GM12878 (cell line): Measurements from ENCODE around the gene ARRDC1. TPM values are rescaled to one million over a fixed set of nuclear protein-coding genes. Genes with fewer than 3 reads are reported as not detected.

Source experiments
- IKZF1 ChIP-seq: fragments of 450-650 bp; conservative IDR thresholded peaks from 2 replicates; pipeline ENCODE4 v1.6.1; 2017; ENCODE audit warnings: antibody characterized with exemption, mild to moderate bottlenecking
- IKZF2 ChIP-seq, 2 experiments: fragments of 450-650 bp; IDR thresholded peaks; 2 replicates each; pipeline ENCODE4 v1.6.1; 2017; ENCODE audit warnings: mild to moderate bottlenecking in 2 of 2, moderate library complexity in 2 of 2
- JUND ChIP-seq: IDR thresholded peaks from 2 replicates; pipeline ENCODE4 v1.6.1; 2012; ENCODE audit warnings: low read depth, mild to moderate bottlenecking, low read length, improper control_type of control experiment, moderate library complexity
- NBN ChIP-seq: fragments of 450-650 bp; IDR thresholded peaks from 2 replicates; pipeline ENCODE4 v1.6.1; 2016
- NRF1 ChIP-seq: conservative IDR thresholded peaks from 2 replicates; pipeline ENCODE4 v1.6.1; 2011; ENCODE audit warnings: mild to moderate bottlenecking, low read depth, low read length, improper control_type of control experiment
- POU2F2 ChIP-seq: IDR thresholded peaks from 3 replicates; pipeline ENCODE4 v1.6.1; 2011; ENCODE audit warnings: low read depth, mild to moderate bottlenecking, low read length, borderline replicate concordance
- RB1 ChIP-seq: fragments of 450-650 bp; formaldehyde crosslinking; IDR thresholded peaks from 2 replicates; pipeline ENCODE4 v1.6.1; 2017; ENCODE audit warnings: mild to moderate bottlenecking, borderline replicate concordance
- TAF1 ChIP-seq: IDR thresholded peaks from 2 replicates; pipeline ENCODE4 v1.6.1; 2011; ENCODE audit warnings: mild to moderate bottlenecking, low read depth, low read length, borderline replicate concordance
- ZBED1 ChIP-seq: IDR thresholded peaks from 2 replicates; pipeline ENCODE4 v1.6.1; 2016; ENCODE audit warnings: borderline replicate concordance
- polyA plus RNA-seq, 11 experiments: library from polyadenylated mRNA; depleted of rRNA in 4 of 11; unstranded in 6 of 11; stranded (reverse) in 5 of 11; fragments of >200 nt; fragmentation: Nextera tagmentation in 4 of 11; fragmentation: Illumina TruSeq in 1 of 11; extraction: Ambion mirVana in 4 of 11; extraction: Trizol in 1 of 11; gene quantifications; 1 replicate in 1 of 11; 2 replicates in 10 of 11; pipeline versions ENCODE4 v1.2.1 to v1.2.3, GENCODE V29; 2011 to 2016; ENCODE audit warnings: inconsistent platforms in 2 of 11, missing spikeins in 2 of 11, low read depth in 1 of 11
- total RNA-seq, 4 experiments: library from RNA; depleted of rRNA in 3 of 4; stranded (reverse); fragments of >200 nt in 3 of 4; fragmentation: Illumina TruSeq in 1 of 4; extraction: Trizol in 1 of 4; gene quantifications; 2 replicates each; pipeline versions ENCODE4 v1.2.1 to v1.2.3, GENCODE V29; 2013 to 2021
- TF ChIP-seq, protein P1 (sequence below): fragments of 450-650 bp; conservative IDR thresholded peaks from 2 replicates; pipeline ENCODE4 v1.6.1; 2017; ENCODE audit warnings: mild to moderate bottlenecking, moderate library complexity
- TF ChIP-seq, protein P2 (sequence below): IDR thresholded peaks from 2 replicates; pipeline ENCODE4 v1.6.1; 2011; ENCODE audit warnings: borderline replicate concordance, low read depth, mild to moderate bottlenecking, moderate library complexity, mixed read lengths, low read length; ENCODE audit not compliant: insufficient read depth; ENCODE audit errors: extremely low read length
- TF ChIP-seq, protein P3 (sequence below): IDR thresholded peaks from 2 replicates; pipeline ENCODE4 v1.6.1; 2011; ENCODE audit warnings: low read depth, low read length, improper control_type of control experiment, borderline replicate concordance
- TF ChIP-seq, protein P4 (sequence below): fragments of 450-650 bp; IDR thresholded peaks from 2 replicates; pipeline ENCODE4 v1.6.1; 2016; ENCODE audit warnings: mild to moderate bottlenecking
- TF ChIP-seq, protein P5 (sequence below): fragments of 150-350 bp; IDR thresholded peaks from 2 replicates; pipeline ENCODE4 v1.6.1; 2016; ENCODE audit warnings: low read depth, low read length

Gene ARRDC1
- total and polyA plus RNA-seq, 10 of the 15 experiments (the other 5 are each of a cell fraction or from before 2014, with no cell fraction given): 0.23 to 34.4 (median 20.9) TPM

DNA sequence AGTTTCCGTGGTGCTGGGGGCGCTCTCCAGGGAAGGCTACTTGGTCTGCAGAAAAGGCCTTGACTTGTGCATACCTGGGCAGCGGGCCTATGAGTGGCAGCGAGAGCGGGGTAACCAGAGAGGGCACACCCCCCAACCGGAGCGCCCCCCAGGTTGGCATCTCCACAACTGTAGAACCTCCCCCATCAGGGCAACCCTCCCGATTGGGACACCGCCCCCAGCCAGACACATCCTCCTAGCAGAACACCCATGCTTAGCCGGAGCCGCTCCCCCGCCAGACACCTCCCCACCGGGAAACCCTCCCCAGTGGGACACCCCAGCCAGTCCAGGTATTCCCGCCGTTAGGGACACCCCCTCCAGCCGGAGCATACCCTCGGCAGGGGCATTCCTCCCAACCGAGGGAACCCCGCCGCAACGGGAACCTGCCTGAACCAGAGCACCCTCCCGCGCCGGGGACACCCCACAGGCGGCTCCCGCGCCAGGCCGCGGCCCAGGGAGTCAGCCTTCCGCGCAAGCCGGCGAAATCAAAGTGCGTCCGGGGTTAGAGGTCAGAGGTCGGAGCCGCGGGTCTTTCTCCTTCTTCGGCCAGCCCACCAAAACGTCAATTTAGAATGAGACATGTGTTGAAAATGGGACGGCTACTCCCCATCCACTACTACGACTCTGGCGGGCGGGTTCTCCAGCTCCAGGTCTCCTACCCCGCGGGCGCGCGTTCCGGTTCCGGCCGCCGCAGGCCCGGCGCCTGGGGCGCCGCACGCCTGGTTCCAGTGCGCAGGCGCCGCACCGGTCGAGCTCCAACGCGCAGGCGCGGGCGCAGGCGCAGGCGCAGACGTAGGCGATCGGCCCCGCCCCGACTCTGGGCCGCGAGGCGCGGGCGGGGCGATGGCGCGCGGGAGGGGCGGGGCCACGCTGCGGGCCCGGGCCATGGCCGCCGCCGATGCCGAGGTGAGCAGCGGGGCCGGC is 12.9 kb downstream of the ARRDC1 start, which contains the start of gene EHMT1 (continued):
- TF ChIP-seq IKZF2 (IDR thresholded peaks at IDR 0.05): peak in 1 of 2 experiments; percentile 15; a peak in 1 of 4 replicates
- peak; percentile 99 for TF ChIP-seq NRF1
- TF ChIP-seq JUND: no peak
- peak; percentile 67; the same call in 1 of the 2 replicates for TF ChIP-seq NBN
- peak; percentile 100 for TF ChIP-seq IKZF1
- 0 out of 2 replicates have a peak, but pooled peaks have one; percentile 50 for TF ChIP-seq TAF1
- no peak for TF ChIP-seq ZBED1
- TF ChIP-seq RB1: peak; percentile 92; the same call in 1 of the 2 replicates
- TF ChIP-seq, protein P1, sequence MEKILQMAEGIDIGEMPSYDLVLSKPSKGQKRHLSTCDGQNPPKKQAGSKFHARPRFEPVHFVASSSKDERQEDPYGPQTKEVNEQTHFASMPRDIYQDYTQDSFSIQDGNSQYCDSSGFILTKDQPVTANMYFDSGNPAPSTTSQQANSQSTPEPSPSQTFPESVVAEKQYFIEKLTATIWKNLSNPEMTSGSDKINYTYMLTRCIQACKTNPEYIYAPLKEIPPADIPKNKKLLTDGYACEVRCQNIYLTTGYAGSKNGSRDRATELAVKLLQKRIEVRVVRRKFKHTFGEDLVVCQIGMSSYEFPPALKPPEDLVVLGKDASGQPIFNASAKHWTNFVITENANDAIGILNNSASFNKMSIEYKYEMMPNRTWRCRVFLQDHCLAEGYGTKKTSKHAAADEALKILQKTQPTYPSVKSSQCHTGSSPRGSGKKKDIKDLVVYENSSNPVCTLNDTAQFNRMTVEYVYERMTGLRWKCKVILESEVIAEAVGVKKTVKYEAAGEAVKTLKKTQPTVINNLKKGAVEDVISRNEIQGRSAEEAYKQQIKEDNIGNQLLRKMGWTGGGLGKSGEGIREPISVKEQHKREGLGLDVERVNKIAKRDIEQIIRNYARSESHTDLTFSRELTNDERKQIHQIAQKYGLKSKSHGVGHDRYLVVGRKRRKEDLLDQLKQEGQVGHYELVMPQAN: peak; percentile 89
- TF ChIP-seq, protein P2, sequence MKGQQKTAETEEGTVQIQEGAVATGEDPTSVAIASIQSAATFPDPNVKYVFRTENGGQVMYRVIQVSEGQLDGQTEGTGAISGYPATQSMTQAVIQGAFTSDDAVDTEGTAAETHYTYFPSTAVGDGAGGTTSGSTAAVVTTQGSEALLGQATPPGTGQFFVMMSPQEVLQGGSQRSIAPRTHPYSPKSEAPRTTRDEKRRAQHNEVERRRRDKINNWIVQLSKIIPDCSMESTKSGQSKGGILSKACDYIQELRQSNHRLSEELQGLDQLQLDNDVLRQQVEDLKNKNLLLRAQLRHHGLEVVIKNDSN: no peak
- TF ChIP-seq, protein P3, sequence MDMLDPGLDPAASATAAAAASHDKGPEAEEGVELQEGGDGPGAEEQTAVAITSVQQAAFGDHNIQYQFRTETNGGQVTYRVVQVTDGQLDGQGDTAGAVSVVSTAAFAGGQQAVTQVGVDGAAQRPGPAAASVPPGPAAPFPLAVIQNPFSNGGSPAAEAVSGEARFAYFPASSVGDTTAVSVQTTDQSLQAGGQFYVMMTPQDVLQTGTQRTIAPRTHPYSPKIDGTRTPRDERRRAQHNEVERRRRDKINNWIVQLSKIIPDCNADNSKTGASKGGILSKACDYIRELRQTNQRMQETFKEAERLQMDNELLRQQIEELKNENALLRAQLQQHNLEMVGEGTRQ: no peak
- TF ChIP-seq POU2F2: peak; percentile 39; the same call in 1 of the 3 replicates
- TF ChIP-seq, protein P4, sequence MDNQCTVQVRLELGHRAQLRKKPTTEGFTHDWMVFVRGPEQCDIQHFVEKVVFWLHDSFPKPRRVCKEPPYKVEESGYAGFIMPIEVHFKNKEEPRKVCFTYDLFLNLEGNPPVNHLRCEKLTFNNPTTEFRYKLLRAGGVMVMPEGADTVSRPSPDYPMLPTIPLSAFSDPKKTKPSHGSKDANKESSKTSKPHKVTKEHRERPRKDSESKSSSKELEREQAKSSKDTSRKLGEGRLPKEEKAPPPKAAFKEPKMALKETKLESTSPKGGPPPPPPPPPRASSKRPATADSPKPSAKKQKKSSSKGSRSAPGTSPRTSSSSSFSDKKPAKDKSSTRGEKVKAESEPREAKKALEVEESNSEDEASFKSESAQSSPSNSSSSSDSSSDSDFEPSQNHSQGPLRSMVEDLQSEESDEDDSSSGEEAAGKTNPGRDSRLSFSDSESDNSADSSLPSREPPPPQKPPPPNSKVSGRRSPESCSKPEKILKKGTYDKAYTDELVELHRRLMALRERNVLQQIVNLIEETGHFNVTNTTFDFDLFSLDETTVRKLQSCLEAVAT: 0 out of 2 replicates have a peak, but pooled peaks have one; percentile 37
- TF ChIP-seq, protein P5, sequence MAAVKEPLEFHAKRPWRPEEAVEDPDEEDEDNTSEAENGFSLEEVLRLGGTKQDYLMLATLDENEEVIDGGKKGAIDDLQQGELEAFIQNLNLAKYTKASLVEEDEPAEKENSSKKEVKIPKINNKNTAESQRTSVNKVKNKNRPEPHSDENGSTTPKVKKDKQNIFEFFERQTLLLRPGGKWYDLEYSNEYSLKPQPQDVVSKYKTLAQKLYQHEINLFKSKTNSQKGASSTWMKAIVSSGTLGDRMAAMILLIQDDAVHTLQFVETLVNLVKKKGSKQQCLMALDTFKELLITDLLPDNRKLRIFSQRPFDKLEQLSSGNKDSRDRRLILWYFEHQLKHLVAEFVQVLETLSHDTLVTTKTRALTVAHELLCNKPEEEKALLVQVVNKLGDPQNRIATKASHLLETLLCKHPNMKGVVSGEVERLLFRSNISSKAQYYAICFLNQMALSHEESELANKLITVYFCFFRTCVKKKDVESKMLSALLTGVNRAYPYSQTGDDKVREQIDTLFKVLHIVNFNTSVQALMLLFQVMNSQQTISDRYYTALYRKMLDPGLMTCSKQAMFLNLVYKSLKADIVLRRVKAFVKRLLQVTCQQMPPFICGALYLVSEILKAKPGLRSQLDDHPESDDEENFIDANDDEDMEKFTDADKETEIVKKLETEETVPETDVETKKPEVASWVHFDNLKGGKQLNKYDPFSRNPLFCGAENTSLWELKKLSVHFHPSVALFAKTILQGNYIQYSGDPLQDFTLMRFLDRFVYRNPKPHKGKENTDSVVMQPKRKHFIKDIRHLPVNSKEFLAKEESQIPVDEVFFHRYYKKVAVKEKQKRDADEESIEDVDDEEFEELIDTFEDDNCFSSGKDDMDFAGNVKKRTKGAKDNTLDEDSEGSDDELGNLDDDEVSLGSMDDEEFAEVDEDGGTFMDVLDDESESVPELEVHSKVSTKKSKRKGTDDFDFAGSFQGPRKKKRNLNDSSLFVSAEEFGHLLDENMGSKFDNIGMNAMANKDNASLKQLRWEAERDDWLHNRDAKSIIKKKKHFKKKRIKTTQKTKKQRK: no peak
